ENCODE data around the gene APMAP.
"Not testable (repeated sequence)": the region's sequence is repeated elsewhere in the genome, so short reads cannot be mapped to it uniquely, and the experiment has no call there.

Gene APMAP

GRCh38 chr20:24930724-24931688 lies 61.5 kb downstream of the APMAP start:
- not testable (repeated sequence) for DNase-seq (ENCODE audit: low read depth)

GRCh38 chr20:24929867-24930723 lies 62.5 kb downstream of the APMAP start:
- not testable (repeated sequence) for DNase-seq (ENCODE audit: low read depth)

GRCh38 chr20:24929259-24929658 lies 63.3 kb downstream of the APMAP start:
- DNase-seq (ENCODE audit: low read depth), result not testable (repeated sequence)

GRCh38 chr20:24920706-24921105 lies 71.8 kb downstream of the APMAP start:
- DNase-seq (ENCODE audit: low read depth), result not testable (repeated sequence)

- DNase-seq (ENCODE audit: low read depth), result not testable (repeated sequence)
Measured at GRCh38 chr20:24919665-24920064, 72.9 kb downstream of the APMAP start.

- no peak for DNase-seq (ENCODE audit: low read depth)
Measured at GRCh38 chr20:24918579-24919566, 73.7 kb downstream of the APMAP start.

GRCh38 chr20:24917797-24918578 lies 74.6 kb downstream of the APMAP start:
- peak; percentile 14 for DNase-seq (ENCODE audit: low read depth)

- no peak for DNase-seq (ENCODE audit: low read depth)
Measured at GRCh38 chr20:24917056-24917455, 75.5 kb downstream of the APMAP start.

GRCh38 chr20:24916412-24916811 lies 76.1 kb downstream of the APMAP start:
- no peak for DNase-seq (ENCODE audit: low read depth)

GRCh38 chr20:24915892-24916291 lies 76.7 kb downstream of the APMAP start:
- no peak for DNase-seq (ENCODE audit: low read depth)

- DNase-seq (ENCODE audit: low read depth), result no peak
Measured at GRCh38 chr20:24915440-24915839, 77.1 kb downstream of the APMAP start.

GRCh38 chr20:24914388-24915241 lies 77.9 kb downstream of the APMAP start:
- DNase-seq (ENCODE audit: low read depth), result no peak

GRCh38 chr20:24913076-24913628 lies 79.4 kb downstream of the APMAP start:
- DNase-seq (ENCODE audit: low read depth), result no peak
